ENCODE results near the gene AP3B1.

The AP3B1 gene

DNA sequence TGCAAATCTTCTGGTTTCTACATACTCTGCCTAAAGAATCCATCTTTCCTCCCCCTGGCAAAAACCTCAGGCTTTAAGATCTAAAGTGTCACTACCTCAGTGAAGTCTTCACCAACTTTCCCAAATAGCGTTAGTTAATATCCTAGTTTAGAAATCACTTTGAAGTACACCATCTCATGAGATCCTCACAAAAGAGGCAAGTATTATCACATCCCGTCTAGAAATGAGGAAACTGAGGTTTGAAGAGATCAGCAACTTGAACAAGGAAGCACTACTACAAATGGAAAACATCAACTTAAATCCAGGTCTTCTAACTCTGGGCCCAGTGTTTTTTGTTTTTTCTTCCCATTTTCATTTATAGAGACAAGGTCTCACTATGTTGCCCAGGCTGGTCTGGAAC, 4.6 kb downstream of the AP3B1 start:
- no peak for DNase-seq

DNA sequence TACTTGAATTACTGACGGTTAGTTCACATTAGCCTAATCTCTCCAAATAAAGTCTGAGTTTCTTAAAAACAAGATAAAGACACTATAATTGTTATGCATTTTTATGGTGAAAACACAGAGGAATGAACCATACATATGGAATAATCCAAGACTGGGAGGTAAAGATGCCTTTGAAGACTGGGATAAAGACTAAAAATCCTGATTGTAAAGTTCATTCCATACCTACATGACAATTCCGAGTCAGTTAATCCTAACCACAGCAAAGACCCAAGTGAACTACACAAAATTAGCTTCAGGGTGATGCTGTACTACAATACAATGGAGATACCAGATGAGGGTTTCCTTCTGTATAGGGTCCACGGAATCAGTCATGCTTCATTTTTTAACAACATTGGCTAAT, 6.3 kb downstream of the AP3B1 start:
- no peak for DNase-seq

DNA sequence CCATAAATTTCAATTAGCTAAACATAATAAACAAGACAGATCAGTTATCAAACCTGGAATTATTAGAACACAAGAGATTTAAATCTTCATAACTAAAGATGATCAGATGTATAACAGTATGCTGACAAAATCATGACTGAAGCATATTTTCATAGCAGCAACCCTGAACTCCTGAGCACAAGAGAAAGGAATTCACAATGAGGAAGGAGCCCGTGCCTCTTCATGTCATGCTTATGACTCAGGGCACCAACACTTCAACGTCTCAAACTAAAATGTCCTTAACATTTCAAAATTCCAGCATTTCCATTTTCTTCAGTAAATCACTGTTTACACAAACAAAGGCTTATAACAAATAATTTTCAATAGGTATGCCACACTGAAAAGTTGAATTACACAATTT, 6.7 kb downstream of the AP3B1 start:
- DNase-seq = no peak

DNA sequence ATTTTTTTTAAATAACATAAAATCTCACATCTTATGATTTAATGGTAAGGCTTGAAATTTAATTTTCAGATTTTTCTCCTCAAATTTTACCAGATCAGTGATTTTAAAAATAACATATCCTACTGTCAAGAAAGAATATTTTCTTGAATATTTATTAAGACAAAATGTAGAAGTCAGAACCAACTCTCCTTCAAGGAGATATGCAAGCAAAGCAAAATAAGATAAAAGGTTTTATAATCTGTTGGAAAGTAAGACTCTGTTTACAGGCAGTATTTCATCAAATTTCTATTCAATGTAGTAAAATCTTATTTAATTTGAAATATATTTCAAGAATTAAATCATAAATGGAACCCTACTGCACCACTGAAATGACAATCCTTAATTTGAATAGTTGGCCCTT, 7.3 kb downstream of the AP3B1 start:
- no peak for DNase-seq

DNA sequence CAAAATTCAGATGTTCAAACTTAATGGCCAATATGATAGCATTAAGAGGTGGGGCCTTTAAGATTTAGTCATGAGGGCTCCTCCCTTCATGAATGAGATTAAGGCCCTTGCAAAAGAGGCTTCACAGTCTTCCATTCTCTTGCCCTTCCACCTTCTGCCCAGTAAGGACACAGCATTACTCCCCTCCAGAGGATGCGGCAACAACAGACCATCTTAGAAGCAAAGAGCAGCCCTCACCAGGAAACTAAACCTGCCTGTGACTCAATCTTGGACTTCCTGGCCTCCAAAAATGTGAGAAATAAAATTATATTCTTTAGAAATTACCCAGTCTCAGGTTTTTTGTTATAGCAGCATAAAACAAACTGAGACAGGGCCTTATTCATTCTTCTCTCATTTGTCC, 8.2 kb downstream of the AP3B1 start:
- DNase-seq = no peak

DNA sequence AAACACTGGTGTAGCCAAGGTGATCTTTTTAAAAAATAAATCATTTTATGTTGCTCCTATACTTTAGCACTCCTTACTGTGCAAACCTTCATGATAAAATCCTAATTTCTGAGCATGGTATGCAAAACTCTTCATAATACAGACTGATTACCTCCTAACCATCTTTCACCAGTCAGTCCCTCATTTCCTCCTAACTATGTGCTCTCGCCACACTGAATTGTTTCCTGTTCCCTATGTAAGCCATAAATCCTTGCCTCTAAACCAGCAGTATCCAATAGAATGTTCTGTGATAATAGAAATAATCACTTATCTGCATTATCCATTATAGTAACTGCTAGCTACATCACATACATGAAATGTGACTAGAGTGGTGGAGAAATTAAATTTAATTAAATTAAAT, 10.7 kb downstream of the AP3B1 start:
- DNase-seq = no peak

DNA sequence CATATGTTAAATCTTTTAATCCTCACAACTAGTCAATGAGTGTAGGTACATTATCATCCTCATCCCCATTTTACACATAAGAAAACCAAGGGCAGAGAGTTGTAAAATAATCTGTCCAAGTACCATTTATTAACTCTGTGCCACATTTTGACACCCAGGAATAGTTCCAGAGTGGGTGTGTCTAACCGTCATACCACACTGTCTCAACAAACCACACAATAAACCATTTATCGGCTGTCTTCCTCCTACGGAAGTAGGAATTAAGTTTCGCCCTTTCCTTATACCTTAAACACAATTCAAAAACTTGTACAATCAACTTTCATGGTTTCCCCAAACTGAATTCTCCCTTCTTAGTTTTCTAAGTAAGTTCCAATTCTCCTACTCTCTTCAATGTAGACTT, 11.4 kb downstream of the AP3B1 start:
- DNase-seq = no peak

DNA sequence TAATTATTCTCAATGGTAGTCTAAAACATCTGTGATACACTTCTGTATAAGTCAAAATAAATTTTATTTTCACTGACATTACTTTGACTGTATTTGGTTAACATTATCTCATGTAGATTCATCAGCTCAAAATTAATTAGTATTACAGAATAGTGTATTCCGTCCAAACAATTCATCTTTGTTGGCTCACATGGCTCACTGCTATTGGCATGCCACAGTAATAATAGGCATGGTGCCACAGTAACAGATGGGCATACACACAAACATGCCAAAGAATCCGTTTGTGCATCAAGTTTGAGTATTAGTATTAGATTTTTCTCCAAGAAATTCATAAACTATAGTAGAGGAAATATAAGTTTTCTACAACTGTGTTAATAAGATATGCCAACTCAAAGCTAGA, 14.2 kb downstream of the AP3B1 start:
- DNase-seq = no peak

DNA sequence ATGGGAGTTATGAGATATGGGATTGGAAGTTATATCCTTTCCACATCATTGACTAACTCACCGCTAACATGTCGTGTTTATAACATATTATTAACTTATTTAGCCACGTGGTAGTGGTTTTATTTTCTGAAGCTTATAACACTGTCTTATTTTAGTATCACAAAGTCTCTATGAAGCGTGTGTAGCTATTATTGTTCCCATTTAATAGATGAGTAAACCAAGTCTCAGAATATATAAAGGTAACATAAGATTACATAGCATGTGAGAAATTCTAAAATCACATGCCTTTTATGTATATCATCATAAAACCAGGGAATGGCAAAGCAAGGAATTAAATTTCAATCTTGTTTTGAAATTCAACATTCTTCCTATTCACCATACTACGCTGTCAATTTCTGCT, 15.3 kb downstream of the AP3B1 start:
- DNase-seq = no peak

DNA sequence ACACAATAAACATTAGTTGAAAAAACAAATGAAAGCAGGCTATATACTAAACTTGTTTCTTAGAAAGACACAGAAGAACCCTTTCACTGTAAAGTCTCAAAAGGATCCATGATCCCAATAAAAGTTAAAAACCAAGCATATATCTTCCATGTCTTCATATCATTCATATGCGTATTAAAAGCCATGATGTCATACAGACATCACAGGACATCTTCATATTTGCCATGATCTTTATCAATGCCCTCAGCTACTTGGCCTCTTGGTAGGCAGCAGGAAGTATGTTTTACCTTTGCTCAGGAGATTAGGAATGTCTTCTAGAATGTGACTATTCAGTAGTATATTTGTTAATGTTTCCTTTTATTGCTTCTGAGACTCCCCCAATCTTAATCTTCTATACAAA, 16.8 kb downstream of the AP3B1 start:
- no peak for DNase-seq

DNA sequence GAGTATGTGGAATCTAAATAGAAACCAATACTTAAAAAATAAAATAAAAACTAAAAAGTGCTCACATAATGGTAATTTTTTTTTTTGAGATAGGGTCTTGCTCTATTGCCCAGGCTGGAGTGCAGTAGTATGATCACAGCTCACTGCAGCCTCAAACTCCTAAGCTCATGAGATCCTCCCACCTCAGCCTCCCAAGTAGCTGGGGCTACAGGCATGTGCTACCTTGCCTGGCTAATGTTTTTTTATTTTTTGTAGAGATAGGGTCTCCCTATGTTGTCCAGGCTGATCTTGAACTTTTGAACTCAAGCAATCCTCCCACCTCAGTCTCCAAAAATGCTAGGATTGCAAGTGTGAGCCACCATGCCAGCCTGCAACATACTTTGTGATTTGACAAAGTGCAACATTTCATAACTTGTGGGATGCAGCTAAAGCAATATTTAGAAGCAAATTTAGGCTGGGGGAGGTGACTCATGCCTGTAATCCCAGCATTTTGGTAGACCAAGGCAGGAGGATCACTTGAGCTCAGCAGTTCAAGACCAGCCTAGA, 18.4 kb downstream of the AP3B1 start:
- DNase-seq = no peak

DNA sequence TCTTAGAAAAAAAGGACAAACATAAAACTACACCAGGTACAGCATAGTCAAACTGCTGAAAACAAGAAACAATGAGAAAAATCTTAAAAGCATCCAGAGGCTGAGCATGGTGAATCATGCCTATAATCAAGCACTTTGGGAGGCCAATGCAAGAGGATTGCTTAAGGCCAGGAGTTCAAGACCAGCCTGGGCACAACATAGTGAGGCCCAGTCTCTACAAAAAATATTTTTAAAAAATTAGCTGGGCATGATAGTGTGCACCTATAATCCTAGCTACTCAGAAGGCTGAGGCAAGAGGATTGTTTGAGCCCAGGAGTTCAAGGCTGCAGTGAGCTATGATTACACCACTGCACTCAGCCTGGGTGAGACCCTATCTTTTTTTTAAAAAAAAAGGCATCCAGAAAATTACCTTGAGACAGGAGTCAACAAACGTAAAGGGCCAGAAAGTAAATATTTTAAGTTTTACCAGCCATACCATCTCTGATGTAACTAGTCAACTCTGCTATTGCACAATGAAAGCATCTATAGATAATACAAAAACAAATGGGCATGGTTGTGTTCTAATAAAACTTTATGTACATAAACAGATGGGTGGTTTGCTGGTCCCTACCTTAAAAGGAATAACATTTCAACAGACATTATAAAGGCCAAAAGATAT, 19.8 kb downstream of the AP3B1 start:
- no peak for DNase-seq

DNA sequence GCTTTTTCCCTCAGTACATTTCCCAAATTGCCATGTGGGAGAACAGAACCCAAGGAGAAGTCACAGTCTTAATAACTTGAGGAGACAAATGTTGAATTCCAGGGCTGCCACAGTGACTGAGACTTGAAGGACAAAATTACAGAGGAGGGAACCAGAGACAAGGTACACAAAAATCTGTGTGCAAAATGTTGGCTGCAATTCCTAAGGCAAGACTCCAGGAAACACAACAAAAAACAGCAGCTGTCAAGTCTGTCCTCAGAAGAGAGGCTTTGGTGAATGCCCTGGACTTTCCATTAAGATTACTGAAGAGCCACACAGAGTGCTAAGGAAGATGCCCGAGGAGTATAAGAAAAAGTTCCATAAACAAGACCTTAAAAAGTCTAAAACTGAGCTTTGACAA, 21.1 kb downstream of the AP3B1 start:
- DNase-seq = no peak

DNA sequence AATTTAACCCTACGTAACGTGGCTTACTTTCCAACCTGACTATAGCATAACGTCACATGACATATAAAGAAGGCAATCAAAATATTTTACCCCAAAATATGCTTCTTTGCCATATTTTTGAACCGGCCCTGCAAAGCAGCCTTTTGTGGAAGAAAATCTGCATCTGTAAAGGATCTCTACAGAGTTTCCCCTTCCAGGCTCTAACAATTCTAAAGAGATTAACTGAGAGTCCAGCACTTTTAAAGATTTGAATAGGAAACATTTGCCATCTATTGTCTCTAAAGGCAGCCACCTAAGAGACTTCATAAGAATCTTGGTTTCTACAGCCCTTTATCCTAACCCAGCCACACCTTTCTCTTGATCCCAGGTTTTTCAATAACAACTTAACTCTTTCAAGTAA, 22.7 kb downstream of the AP3B1 start:
- no peak for DNase-seq

DNA sequence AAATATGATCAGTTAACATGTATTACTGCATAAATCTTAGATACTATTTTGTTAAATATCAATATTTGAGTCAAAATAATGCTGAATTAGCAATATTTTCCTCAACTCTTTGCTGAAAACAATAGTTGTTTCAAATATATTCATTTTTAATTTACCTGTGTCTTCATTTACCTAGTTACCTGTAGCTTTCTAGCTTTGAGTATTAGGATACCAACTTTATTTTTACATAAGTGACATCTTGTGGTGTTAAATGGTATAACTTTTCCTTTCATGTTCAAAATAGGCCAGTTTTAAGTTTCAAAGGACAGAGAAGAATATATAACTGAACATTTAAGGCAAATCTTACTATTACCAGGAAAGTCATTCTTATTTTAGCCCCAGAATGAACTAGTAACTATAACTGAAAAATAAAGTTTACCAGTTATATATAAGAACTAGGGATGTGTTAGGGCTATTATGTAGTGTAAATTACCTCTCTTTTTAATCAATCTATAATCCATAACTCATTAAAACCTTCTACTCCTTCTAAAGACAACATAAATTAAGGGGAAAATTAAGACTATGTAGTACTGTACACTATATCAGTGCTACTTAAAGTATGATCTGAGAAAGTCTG, 25.3 kb downstream of the AP3B1 start:
- peak; percentile 4 for DNase-seq

DNA sequence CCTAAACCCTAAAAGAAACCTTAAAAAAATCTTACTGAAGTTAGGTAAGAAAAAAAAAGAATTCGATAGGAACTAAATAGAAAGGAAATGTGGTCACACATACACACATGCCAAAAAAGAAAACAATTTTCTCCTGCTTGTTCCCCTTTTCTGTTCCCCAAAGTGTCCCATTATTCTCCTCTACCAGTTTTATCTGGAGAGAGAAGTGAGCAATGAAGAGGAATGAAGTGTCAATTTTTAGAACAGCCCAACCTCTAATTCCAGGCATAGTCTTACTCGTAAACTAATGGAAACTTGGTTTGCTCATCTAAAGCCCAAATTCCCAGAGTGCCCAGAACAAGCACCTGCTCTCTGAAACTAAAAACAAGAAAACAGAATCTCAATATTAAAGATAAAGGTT, 26.1 kb downstream of the AP3B1 start:
- DNase-seq = no peak

DNA sequence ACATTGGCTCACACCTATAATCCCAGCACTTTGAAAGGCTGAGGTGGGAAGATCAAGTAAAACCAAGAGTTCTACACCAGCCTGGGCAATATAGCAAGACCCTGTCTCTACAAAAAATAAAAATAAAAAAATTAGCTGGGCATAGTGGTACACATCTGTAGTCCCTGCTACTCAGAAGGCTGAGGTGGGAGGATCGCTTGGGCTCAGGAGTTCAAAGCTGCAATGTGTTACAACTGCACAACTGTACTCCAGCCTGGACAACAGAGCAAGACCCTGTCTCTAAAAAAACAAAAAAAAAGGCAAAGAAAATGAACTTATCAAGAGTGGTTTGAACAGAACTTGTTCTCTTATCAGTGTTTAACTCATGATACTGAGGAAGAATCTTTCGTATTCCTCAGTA, 29.3 kb downstream of the AP3B1 start:
- no peak for DNase-seq

DNA sequence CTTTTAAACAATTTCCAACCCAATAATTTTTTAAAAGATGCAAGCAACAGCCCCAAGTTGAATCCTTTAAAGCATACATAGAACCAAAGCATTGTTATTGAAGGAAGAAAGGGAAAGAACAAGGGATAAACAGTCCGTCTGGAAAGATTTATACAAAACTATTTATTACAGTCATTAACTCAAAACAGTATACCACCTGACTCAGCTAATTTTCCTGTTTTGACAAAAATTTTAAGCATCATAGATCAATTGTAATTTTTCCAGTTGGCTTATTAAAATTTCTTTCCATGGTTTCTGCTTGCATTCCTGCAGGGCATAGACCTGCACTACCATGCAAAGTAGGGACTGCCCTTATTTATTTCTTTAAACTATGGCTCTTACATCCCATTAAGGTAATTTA, 29.9 kb downstream of the AP3B1 start:
- DNase-seq = no peak

DNA sequence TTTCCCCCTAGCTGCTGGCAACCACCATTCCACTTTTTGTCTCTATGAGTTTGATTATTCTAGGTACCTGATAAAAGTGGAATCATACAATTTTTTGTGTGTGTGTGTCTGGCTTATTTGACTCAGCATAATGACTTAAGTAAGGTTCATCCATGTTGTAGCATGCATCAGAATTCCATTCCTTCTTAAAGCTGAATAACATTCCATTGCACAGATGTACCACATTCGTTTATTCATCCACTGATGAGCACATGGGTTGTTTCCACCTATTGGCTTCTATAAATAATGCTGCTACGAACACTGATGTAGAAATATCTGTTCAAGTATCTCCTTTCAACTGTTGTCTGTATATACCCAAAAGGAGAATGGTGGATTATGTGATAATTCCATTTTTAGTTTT, 33.7 kb downstream of the AP3B1 start:
- no peak for DNase-seq

DNA sequence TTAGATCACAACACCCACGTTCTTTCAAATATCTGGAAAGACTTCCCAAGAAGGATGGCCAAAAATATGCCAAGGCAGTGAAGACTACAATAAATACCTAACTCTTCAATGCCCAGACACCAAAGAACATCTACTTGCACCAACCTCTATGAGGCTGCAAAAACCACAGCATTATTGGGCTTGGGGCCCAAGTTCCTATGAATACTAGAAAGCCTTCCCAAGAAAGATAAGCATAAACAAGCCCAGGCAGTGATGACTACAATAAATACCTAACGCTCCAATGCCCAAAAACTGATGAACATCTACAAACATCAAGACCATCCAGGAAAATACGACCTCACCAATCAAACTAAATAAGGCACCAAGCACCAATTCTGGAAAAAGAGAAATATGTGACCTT, 41.3 kb downstream of the AP3B1 start:
- DNase-seq = no peak

DNA sequence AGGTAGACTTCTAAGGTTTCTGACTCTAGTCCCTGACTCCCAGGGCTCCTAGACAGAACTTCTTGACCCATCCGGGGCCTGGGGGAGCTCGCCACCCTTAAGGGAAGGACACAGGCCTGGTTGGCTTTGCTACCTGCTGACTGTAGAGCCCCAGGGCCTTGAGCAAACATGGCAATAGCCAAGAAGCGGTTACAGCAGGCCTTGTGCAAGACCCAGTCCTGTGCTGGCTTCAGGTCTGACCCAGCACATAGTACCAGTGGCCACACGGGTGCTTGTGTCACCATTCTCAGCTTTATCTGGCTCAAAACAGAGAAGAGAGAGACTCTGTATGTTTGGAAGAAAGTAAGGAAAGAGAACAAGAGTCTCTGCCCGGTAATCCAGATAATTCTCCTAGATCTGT, 41.8 kb downstream of the AP3B1 start:
- no peak for DNase-seq

DNA sequence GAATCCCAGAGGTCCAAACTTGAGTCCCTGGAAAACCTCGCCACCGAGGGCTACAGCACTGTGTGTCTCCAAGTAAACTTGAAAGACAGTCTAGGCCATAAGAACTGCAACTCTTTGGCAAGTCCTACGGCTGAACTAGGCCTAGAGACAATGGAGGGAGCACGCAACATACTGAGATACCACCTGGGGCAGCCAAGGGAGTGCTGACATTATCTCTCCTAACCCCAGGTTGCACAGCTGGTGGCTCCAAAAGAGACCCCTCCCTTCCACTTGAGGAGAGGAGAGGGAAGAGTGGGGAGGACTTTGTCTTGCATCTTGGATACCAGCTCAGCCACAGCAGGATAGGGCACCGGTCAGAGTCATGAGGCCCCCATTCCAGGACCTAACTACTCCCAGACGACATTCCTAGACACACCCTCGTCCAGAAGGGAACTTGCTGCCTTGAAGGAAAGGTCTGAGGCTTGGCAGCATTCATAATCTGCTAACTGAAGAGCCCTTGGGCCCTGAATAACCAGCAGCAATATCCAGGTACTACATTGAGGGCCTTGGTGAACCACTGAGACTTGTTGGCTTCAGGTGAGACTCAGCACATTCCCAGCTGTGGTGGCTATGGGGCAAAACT, 42.7 kb downstream of the AP3B1 start:
- no peak for DNase-seq

DNA sequence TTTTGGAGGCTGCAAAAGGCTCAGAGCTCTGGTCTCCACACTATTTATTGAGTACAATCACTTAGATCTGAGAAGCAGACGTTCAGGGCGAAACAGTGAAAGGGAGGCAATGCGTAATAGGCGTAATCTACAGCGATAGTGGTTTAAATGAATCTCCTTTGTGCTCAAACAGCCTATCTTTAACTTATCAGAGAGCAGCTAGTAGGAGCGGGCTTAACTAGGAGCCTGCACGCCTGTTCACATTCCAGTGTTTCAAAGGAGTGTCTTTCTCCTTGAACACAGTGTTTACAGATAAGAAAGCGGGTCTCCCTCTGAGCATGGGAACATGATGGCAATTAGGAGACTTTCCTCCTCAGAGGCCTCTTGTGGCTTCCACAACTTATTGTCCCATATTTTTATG, 49.4 kb downstream of the AP3B1 start:
- no peak for DNase-seq

DNA sequence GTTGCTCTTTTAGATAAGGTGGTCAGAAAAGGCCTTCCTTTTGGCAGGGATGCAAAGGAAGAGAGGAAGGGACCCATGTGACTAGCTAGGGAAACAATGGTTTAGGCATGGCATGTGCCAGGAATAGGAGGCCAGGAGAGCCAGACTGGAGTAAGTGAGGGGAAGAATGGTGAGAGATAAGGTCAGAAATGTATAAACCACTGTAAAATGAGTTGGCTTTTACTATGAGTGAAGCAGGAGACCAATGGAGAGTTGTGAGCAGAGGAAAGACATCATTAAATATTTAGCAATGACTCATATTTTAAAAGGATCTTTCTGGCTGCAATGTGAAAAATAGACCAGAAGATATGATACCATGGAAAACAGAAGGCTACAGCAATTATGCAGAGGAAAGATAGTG, 50.9 kb downstream of the AP3B1 start:
- DNase-seq = no peak

DNA sequence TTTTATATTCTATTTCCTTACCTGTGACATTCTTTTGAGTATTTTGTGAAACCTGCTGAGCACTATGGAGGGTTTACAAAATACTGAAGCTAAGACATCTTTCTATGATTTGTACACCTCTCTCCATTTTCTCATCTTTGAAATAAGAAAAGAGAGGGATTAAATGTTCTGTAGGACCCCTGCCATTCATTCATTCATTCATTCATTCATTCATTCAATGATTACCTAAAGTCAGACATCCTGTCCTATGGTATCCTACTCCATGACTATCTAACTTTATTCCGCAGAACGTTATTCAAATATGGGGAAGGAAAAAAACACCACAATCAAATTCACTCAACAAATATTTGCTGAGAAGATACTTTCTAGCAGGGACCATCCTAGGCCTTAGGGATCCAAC, 51.4 kb downstream of the AP3B1 start:
- DNase-seq = no peak

Data from NCI-H187 treated with DMSO at 0.1 percent for 48 hours (cell line).